MM.1S (cell line): ENCODE data around the gene SBF1.

Source experiments
- EZH2 ChIP-seq: fragments of 300-600 bp; sonication (generic); optimal IDR thresholded peaks from 2 replicates; pipeline ENCODE3; 2017; ENCODE audit warnings: low read depth, mild to moderate bottlenecking, antibody characterized with exemption, low read length, mixed read lengths
- TF ChIP-seq, protein P1 (sequence below): fragments of 300-600 bp; sonication (generic); IDR thresholded peaks from 2 replicates; pipeline ENCODE4 v1.5.1; 2016; ENCODE audit warnings: antibody characterized with exemption, low read length, mixed read lengths

GRCh38 chr22:50488886-50489285 lies 14.1 kb upstream of the SBF1 start:
- TF ChIP-seq, protein P1, sequence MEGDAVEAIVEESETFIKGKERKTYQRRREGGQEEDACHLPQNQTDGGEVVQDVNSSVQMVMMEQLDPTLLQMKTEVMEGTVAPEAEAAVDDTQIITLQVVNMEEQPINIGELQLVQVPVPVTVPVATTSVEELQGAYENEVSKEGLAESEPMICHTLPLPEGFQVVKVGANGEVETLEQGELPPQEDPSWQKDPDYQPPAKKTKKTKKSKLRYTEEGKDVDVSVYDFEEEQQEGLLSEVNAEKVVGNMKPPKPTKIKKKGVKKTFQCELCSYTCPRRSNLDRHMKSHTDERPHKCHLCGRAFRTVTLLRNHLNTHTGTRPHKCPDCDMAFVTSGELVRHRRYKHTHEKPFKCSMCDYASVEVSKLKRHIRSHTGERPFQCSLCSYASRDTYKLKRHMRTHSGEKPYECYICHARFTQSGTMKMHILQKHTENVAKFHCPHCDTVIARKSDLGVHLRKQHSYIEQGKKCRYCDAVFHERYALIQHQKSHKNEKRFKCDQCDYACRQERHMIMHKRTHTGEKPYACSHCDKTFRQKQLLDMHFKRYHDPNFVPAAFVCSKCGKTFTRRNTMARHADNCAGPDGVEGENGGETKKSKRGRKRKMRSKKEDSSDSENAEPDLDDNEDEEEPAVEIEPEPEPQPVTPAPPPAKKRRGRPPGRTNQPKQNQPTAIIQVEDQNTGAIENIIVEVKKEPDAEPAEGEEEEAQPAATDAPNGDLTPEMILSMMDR = no peak
- no peak for TF ChIP-seq EZH2
